GM13976 (cell line): ENCODE results near the gene TGFB3.
"Not testable (repeated sequence)": the region's sequence is repeated elsewhere in the genome, so short reads cannot be mapped to it uniquely, and the experiment has no call there.

Source experiments
- DNase-seq: peaks from one replicate; pipeline ENCODE4 v3.0.0; 2012; ENCODE audit warnings: low spot score
- CTCF ChIP-seq: IDR thresholded peaks from 2 replicates; pipeline ENCODE4 v1.5.1; 2012; ENCODE audit warnings: borderline replicate concordance, mild to moderate bottlenecking; ENCODE audit not compliant: insufficient read depth; ENCODE audit errors: extremely low read depth, missing control alignments, control extremely low read depth
- in situ Hi-C: fragments of 300-500 bp; cut with MboI; formaldehyde crosslinking; loops from one replicate; pipeline ENCODE4 v1.12.0; 2022; ENCODE audit warnings: low sequenced_read_pairs, mixed read lengths, inconsistent platforms; ENCODE audit not compliant: unreplicated experiment

The TGFB3 gene

GRCh38 chr14:76015191-76015590, 33.4 kb upstream of the TGFB3 start:
- no peak for TF ChIP-seq CTCF
- in situ Hi-C loops, result no loop called here
- no peak for DNase-seq

- DNase-seq, result no peak
- in situ Hi-C loops, result no loop called here
- TF ChIP-seq CTCF, result no peak
Observed at GRCh38 chr14:76012354-76012753, 30.6 kb upstream of the TGFB3 start.

- in situ Hi-C loops, result no loop called here
- DNase-seq, result no peak
- TF ChIP-seq CTCF, result no peak
Observed at GRCh38 chr14:76011930-76012329, 30.1 kb upstream of the TGFB3 start.

GRCh38 chr14:76009627-76010026, 27.8 kb upstream of the TGFB3 start:
- DNase-seq, result not testable (repeated sequence)

GRCh38 chr14:76007852-76008251, 26.1 kb upstream of the TGFB3 start:
- in situ Hi-C loops, result no loop called here
- TF ChIP-seq CTCF, result no peak
- no peak for DNase-seq

More at GRCh38 chr14:76009627-76010026, 27.8 kb upstream of the TGFB3 start:
- in situ Hi-C loops, result not testable (repeated sequence)

- DNase-seq, result no peak
- TF ChIP-seq CTCF, result no peak
- in situ Hi-C loops, result no loop called here
Observed at GRCh38 chr14:76007379-76007778, 25.6 kb upstream of the TGFB3 start.

GRCh38 chr14:76006253-76006652, 24.5 kb upstream of the TGFB3 start:
- TF ChIP-seq CTCF, result no peak
- DNase-seq, result no peak
- in situ Hi-C loops, result no loop called here
